OCI-LY1 (cell line): Measurements from ENCODE around the gene NUP214.

ENCODE experiments used
- H2AFZ ChIP-seq: fragments of 200-600 bp; sonication (generic), shearing (Covaris generic); 2 replicates; pipeline ENCODE4 v1.6.0; 2014; ENCODE audit warnings: antibody characterized with exemption, mild to moderate bottlenecking, low read length
- H3F3A ChIP-seq: fragments of 200-600 bp; sonication (generic), shearing (Covaris generic); 2 replicates; pipeline ENCODE4 v1.6.0; 2014; ENCODE audit warnings: mild to moderate bottlenecking, antibody characterized with exemption, low read length, moderate library complexity; ENCODE audit not compliant: insufficient read depth
- H3K27ac ChIP-seq: fragments of 200-600 bp; sonication (generic); 2 replicates; pipeline ENCODE4 v1.5.1; 2014; ENCODE audit warnings: low read length, mixed run types, mild to moderate bottlenecking, low read depth; ENCODE audit not compliant: poor library complexity, severe bottlenecking
- H3K27me3 ChIP-seq: fragments of 200-600 bp; sonication (generic); 2 replicates; pipeline ENCODE4 v1.6.0; 2014; ENCODE audit warnings: antibody characterized with exemption, mild to moderate bottlenecking, low read length, moderate library complexity; ENCODE audit not compliant: insufficient read depth
- H3K36me3 ChIP-seq: fragments of 200-600 bp; sonication (generic); 2 replicates; pipeline ENCODE4 v1.6.1; 2014; ENCODE audit warnings: mild to moderate bottlenecking, antibody characterized with exemption, low read length, moderate library complexity, mixed read lengths; ENCODE audit not compliant: insufficient read depth
- H3K4me1 ChIP-seq: fragments of 200-600 bp; sonication (generic); 2 replicates; pipeline ENCODE4 v1.5.1; 2014; ENCODE audit warnings: mild to moderate bottlenecking, low read length, moderate library complexity; ENCODE audit not compliant: insufficient read depth, severe bottlenecking
- H3K4me2 ChIP-seq: fragments of 200-600 bp; sonication (generic), shearing (Covaris generic); 2 replicates; pipeline ENCODE4 v1.6.1; 2014; ENCODE audit warnings: low read length
- H3K4me3 ChIP-seq: fragments of 200-600 bp; sonication (generic); 2 replicates; pipeline ENCODE4 v1.5.1; 2014; ENCODE audit warnings: low read length, low read depth, mild to moderate bottlenecking, mixed read lengths; ENCODE audit not compliant: poor library complexity, severe bottlenecking
- H3K79me2 ChIP-seq: fragments of 200-600 bp; shearing (Covaris generic); 2 replicates; pipeline ENCODE4 v1.6.1; 2016; ENCODE audit warnings: mixed run types, low read length, mixed read lengths; ENCODE audit not compliant: insufficient read depth
- H3K9ac ChIP-seq: fragments of 200-600 bp; sonication (generic), shearing (Covaris generic); 2 replicates; pipeline ENCODE4 v1.6.1; 2014; ENCODE audit warnings: mild to moderate bottlenecking, low read length, mixed read lengths
- H3K9me2 ChIP-seq: fragments of 200-600 bp; sonication (generic), shearing (Covaris generic); 2 replicates; pipeline ENCODE4 v1.6.1; 2014; ENCODE audit warnings: low read depth, mild to moderate bottlenecking, low read length, mixed read lengths
- H3K9me3 ChIP-seq: fragments of 200-600 bp; shearing (Covaris generic); 2 replicates; pipeline ENCODE4 v1.6.1; 2014; ENCODE audit warnings: low read length, mixed read lengths
- H4K20me1 ChIP-seq: fragments of 200-600 bp; sonication (generic), shearing (Covaris generic); 2 replicates; pipeline ENCODE4 v1.6.0; 2016; ENCODE audit warnings: mild to moderate bottlenecking, low read length; ENCODE audit not compliant: insufficient read depth
- CTCF ChIP-seq: fragments of 200-600 bp; sonication (generic), shearing (Covaris generic); IDR thresholded peaks from 2 replicates; pipeline ENCODE4 v1.5.1; 2017; ENCODE audit warnings: mild to moderate bottlenecking, antibody characterized with exemption, low read length, moderate library complexity, mixed read lengths
- EZH2 ChIP-seq: fragments of 200-600 bp; sonication (generic), shearing (Covaris generic); IDR thresholded peaks from 2 replicates; pipeline ENCODE4 v1.8.0; 2017; ENCODE audit warnings: borderline replicate concordance, mixed run types, mild to moderate bottlenecking, antibody characterized with exemption, low read length, moderate library complexity, mixed read lengths

NUP214 gene

DNA sequence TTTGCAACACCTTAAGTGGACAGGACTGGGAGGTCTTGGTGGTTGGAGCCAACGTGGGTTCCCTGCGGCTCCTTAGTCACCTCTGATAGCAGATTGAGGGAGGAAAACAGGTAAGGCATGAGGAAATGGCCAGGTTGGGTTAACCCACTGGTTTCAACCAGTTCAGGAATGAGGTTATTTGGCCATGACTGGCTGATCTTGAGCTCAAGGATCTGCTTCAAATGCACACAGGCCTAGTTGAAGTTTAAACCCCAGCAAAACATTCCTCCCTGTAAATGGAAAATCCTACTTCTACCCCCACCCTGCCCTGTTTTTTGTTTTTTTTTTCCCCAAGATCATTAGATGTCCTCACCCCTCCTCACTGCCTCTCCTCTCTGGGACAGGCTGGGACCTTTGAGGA lies 3.2 kb upstream of the NUP214 start:
- Histone ChIP-seq H3K27ac (no peak overlapping the region), H3K27me3 (0 out of 2 replicates have a peak, but pooled peaks cover 8% of the 10 kb centered on the region), H3K79me2 (peaks cover 12% of the 10 kb centered on the region), H3K4me3 (no peak overlapping the region), H3F3A (no peaks in the 10 kb centered on the region), H3K4me2 (no peak overlapping the region), H3K36me3 (no peaks in the 10 kb centered on the region), H4K20me1 (no peaks in the 10 kb centered on the region), H3K9me2 (no peaks in the 10 kb centered on the region), H2AFZ (no peak overlapping the region), H3K4me1 (peaks cover 18% of the 10 kb centered on the region), H3K9me3 (no peaks in the 10 kb centered on the region), H3K9ac (no peak overlapping the region)
- TF ChIP-seq CTCF (no peak), EZH2 (no peak)

GRCh38 chr9:131125038-131125287 lies 423 bp upstream of the NUP214 start:
- Histone ChIP-seq H4K20me1 (no peaks in the 10 kb centered on the region), H3K9ac (peak overlapping the region; percentile 98), H3K27me3 (no peaks in the 10 kb centered on the region), H3K4me3 (peak overlapping the region; percentile 87), H3K9me2 (no peaks in the 10 kb centered on the region), H3K27ac (peak overlapping the region; percentile 41), H3K9me3 (no peaks in the 10 kb centered on the region), H3K4me2 (peak overlapping the region; percentile 96), H3F3A (no peaks in the 10 kb centered on the region), H3K4me1 (peaks cover 18% of the 10 kb centered on the region), H3K36me3 (peaks cover 26% of the 10 kb centered on the region), H3K79me2 (peaks cover 12% of the 10 kb centered on the region), H2AFZ (no peak overlapping the region)
- TF ChIP-seq CTCF (no peak), EZH2 (no peak)

- Histone ChIP-seq H3K27me3 (no peaks in the 10 kb centered on the region), H3K79me2 (peaks cover 12% of the 10 kb centered on the region), H3K9ac (peak overlapping the region; percentile 82), H3K9me2 (no peaks in the 10 kb centered on the region), H3K4me2 (peak overlapping the region; percentile 99), H3K27ac (no peak overlapping the region), H3K4me1 (peaks cover 18% of the 10 kb centered on the region), H3K36me3 (peaks cover 36% of the 10 kb centered on the region), H2AFZ (no peak overlapping the region), H3K9me3 (no peaks in the 10 kb centered on the region), H3K4me3 (peak overlapping the region; percentile 87), H3F3A (no peaks in the 10 kb centered on the region), H4K20me1 (no peaks in the 10 kb centered on the region)
- TF ChIP-seq EZH2 = no peak
- no peak for TF ChIP-seq CTCF
Observed at GRCh38 chr9:131126059-131126426, 657 bp downstream of the NUP214 start.

GRCh38 chr9:131129183-131129582 lies 3.8 kb downstream of the NUP214 start:
- H3K27me3 ChIP-seq = no peaks in the 10 kb centered on the region
- H3F3A ChIP-seq = no peaks in the 10 kb centered on the region
- TF ChIP-seq CTCF (no peak), EZH2 (no peak)

More at GRCh38 chr9:131129183-131129582, 3.8 kb downstream of the NUP214 start:
- Histone ChIP-seq H3K27ac (no peak overlapping the region), H3K4me2 (no peak overlapping the region), H4K20me1 (no peaks in the 10 kb centered on the region), H3K79me2 (peaks cover 12% of the 10 kb centered on the region), H3K4me1 (peaks cover 18% of the 10 kb centered on the region), H3K9me2 (no peaks in the 10 kb centered on the region), H3K4me3 (no peak overlapping the region), H3K9ac (no peak overlapping the region), H3K9me3 (no peaks in the 10 kb centered on the region), H2AFZ (no peak overlapping the region), H3K36me3 (peaks cover 66% of the 10 kb centered on the region)
